ENCODE measurements around the gene MPDZ.

MPDZ gene

DNA sequence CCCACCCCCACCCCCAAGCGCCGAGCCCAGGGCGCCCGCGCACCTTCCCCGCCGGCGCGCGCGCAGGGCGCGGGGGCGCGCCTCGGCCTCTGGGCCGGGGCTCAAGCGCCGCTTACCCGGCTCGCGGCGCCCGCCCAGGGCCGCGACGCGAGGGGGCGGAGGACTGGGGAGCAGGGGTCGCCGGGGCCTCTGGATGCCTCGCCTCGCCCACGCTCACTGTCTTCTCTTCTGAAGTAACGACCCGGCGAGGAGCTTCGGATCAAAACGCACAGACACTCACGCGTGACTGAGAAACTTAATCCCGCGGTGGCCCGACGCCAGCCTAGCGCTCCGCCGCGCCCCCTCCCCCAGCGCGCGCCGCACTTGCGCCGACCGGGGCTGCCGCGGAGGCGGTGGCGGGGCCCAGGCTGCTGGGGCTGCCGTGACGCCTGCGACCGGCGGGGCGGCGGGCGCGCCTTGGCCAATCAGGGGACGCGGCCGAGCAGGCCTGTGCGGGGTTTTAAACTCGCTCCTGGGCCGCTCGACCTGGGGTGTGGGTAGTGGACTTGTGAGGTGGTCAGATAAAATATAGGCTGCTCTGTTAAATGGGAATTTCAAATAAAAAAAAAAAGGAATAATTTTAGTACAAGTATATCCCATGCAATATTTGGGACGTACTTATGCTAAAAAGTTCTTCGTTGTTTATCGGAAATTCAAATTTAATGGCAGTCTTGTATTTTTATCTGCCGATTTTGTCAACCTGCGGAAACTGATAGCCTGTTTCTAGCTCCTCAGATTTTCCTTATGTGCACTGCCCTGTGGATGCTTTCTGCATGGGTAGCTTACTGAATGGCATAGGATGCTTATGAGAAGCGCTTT lies at the start of gene MPDZ:
Gene MPDZ (minus strand): TSS at position 409 of the 858 bp plus-strand sequence. CDS start 29,377 bp downstream, outside the sequence.
- no peak for FAIRE-seq

- no peak for FAIRE-seq
Observed at GRCh38 chr9:13324988-13325387, 45.5 kb upstream of the MPDZ start.

DNA sequence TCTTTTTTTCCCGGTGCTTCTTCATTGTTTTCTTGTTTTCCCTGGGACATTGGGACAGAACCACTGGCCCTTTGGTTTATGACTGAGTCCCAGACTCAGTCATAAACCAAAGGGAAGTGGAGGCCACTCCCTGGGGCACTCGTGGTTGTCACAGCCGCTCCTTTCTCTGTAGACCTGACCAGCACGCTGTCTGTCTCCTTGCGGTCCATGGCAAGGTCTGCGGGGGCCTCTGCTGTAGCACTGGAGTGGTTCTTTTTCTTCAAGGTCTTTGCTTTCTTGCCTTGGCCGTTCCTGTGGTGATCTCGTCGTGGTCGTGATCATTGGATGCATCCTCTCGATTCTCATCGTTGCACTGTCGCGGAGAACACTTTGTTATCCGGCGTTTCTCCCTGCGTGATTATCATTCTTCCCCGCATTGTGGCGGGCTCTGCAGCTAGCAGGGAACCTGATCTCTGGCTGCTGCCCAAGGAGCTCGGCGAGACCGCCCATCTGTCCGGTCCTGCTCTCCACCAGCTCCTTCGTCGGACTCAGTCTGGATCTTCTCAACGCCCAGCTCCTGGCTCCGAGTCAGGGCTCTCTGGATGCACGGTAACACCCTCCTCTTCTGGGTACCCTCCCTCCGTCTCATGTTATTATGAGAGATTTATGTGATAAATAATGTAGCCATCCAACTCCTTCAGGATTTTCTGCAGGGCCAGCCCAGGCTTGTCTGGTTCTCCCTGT lies 43.5 kb upstream of the MPDZ start:
- FAIRE-seq, result no peak

DNA sequence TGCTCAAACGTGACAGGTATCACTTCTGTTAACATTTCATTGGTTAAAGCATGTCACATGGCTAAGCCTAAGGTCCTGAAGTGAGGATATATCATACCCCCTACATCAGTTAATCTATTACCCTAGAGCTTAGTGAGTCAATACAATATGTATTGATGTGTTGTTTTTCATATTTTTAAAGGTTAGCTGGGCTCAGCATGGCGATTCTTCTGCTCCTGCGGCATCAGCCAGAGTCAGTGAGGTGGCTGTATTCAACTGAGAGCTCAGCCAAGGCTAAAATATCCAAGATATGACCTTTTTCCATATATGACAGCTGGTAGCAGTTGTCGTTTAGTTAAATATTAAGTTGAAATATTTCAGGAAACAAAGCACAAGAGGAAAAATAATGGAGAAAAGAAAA lies 38.5 kb upstream of the MPDZ start:
- FAIRE-seq, result no peak

GRCh38 chr9:13296972-13297371 lies 17.5 kb upstream of the MPDZ start:
- FAIRE-seq, result no peak

- no peak for FAIRE-seq
Observed at GRCh38 chr9:13295556-13295955, 16.1 kb upstream of the MPDZ start.

DNA sequence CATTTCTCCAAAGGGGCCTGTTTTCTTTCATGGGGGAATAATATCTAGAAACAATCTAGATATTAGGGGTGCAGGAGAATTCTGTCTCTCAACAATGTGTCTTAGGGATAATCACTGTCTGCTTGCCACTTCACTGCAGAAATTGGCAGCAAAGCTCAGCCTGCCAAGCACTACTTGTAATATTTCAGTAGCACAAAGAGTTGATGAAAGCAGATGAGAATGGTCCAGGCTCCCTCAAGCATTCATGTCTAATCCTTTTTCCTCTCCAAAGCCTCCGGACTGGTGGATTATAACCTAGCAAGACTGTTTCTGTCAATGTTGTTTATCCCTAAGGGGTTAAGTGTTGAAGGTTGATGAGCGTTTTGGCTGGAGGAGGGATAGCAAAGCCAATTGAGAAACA lies 13.3 kb upstream of the MPDZ start:
- FAIRE-seq, result no peak

- FAIRE-seq, result no peak
Observed at GRCh38 chr9:13292158-13292557, 12.7 kb upstream of the MPDZ start.

DNA sequence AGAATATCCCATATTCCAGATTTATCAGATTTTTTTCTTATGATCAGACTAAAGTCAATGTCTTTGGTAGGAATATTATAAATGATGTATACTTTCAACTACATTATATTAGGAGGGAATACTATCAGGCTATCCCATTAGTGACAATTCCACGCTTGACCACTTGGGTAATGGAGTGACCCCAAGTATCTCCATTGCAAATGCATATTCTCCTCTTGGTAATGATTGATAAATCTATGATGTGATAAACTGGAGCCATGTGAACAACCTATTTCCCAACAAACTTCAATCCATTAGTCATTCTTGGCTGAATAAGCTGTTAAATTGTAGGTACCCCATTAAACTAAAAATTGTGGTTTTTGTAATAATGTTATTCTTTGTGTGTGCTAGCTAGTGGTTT lies 12.2 kb upstream of the MPDZ start:
- FAIRE-seq, result no peak

DNA sequence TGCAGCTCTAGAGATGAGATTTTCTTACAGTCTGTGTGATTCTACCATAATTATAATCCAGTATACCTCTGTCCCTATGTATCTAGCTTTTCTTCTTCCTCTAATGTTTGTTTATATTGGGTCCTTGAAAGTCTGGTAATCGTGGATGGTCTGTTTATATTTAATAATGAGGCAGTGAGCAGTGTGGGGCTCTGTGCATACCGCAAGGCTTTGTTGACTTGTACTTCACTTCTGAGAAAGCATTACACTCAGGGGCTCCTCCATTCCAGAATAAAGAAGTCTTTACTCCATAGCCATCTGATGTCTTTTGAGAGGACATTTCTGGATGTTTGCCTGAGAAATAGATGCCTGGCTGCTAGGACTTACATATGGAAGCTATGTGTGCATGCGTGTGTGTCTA lies 4.5 kb upstream of the MPDZ start:
- FAIRE-seq, result no peak

GRCh38 chr9:13282998-13283397 lies 3.5 kb upstream of the MPDZ start:
- no peak for FAIRE-seq

- no peak for FAIRE-seq
Observed at GRCh38 chr9:13281356-13282016, 2.0 kb upstream of the MPDZ start.

DNA sequence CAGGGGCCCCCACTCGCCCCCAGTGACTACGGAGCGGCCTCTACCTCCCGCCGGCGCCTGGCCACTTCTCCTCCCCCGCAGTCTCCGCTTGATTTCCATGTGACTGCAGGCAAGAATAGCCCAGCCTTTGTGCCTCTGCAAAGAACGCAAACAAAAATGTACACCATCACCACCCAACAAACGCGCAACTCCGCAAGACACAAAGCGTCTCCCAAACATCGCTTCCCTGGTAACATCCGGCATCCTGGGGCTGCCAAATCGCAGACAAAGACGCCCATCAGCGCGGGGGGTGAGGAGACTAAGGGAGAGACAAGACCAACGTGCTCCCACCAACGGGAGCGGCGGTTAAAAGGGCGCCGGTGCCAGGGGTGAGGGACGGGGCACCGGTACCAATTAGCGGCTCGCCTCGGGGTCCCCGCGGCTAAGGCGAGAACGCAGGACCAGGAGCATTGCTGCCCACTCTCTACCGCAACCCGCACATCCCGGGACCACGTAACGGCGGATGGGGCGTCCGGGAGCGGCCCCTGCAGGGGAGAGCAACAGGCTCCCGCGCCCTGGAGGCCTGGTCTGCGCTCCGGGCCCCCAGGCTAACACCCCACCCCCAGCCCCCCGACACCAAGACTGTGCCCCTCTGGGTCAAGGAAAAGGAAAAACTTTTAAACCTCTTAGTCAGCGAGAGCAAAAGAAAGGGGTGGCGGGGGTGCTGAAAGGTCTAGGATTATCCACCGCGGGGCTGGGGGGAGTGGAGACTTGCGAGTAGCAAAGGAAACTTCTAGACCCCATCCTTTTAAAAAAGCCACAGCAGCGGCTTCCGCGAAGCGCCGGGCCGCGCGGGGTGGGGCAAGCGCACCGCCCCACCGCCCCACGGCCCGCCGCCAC lies 885 bp downstream of the MPDZ start:
- no peak for FAIRE-seq

DNA sequence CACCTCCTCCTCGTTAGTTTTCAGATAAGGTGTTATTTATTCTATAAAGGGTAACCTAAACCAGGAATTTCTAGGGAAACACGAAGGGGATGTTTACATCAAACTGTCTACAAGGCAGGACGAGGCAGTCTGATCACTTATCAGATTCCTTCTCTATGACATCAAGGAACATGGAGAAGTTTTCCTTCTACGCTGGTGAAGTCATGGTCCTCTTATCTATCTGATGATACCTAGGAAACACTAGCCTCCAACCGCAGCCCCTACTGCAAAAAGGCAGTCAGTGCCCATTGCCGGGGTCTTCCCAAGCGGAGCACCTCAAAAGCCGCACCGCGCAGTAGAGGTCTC lies 1.5 kb downstream of the MPDZ start:
- FAIRE-seq, result no peak

- no peak for FAIRE-seq
Observed at GRCh38 chr9:13274886-13275641, 4.4 kb downstream of the MPDZ start.

GRCh38 chr9:13270734-13271133 lies 8.8 kb downstream of the MPDZ start:
- FAIRE-seq, result no peak

DNA sequence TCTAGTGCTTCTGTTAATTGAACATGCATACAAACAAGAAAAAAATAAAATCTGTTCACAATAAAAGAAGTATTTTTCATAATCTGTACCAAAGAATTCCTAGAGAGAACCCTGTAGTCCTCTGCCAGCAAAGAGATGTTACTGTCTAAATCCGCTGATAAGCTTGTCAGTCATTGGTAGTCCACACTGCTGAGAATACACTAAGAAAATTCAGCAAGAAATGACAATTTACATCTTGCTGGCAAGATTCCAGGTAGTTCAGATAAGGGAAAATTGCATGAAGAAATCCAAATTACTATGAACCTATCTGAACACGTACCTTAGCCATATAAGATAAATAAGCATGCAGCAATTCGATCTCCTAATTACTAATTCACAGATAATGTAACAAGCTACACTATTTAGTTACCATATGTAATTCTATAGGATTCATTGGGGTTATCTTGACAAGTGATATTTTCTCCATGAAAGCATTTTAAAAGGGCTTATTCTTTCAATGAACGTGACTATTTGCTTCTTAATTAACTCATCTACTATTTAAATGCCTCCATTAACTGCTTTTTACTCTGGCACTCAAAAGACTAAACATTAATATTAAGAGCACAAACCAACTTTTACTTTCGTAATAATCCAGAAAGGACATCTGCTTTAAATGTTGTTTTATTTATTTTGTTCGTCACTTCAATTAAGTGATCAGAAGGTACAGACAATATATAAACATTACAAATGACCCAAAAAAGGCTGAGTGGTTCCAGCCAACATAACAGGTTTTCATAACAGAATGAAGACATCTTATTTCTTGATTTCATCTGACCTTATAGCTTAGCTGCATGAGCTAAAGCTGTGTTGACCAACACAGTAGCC lies 9.7 kb downstream of the MPDZ start:
- FAIRE-seq, result peak; percentile 54

DNA sequence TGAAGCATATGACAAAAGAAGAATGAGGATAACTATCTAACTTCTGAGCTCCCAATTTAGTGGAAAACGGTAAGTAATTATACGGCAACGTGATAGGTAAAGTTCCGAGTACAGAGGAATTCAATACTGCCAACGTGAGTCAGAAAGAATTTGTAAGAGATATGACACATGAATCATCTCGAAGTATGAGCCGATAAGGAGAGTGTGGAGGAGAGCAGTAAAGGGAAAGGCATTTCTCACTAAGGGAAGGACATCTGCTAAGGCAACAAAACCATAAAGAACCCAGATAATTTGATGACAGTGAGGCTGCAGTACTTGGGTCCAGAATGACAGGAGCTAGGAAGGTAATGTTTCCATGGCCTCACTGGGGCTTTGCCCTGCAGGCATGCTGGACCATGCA lies 11.0 kb downstream of the MPDZ start:
- no peak for FAIRE-seq

DNA sequence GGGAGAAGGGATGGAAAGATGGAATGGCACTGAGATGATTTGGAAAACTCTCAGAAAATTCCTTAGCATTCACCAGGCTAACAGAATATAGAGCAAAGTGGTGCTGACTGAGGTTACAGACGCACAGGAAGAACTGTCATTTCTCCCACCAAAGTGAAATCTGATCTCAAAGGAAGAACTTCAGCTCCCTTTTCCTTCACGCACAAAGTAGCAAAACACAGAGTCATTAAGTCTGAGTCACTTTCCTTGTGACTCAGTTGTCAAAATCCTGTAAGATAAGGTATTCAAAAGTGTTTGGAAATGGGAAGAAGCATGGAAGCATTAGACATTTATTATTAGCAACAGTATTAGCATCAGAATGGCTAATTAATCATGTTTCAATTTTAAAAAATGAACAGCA lies 11.7 kb downstream of the MPDZ start:
- no peak for FAIRE-seq

GRCh38 chr9:13266167-13266566 lies 13.3 kb downstream of the MPDZ start:
- no peak for FAIRE-seq

GRCh38 chr9:13264788-13265187 lies 14.7 kb downstream of the MPDZ start:
- no peak for FAIRE-seq

Measured in A204.1 (cell line).